Tibial nerve (tissue), 4 donors: ENCODE data around the gene OR8K1.

Source experiments
- EP300 ChIP-seq, 2 donors: sonication (generic); formaldehyde crosslinking; IDR thresholded peaks; one replicate each; pipeline ENCODE4 v1.6.1; 2017; ENCODE audit warnings: antibody characterized with exemption in 2 of 2, mild to moderate bottlenecking in 1 of 2
- POLR2A ChIP-seq, 2 donors: fragments of 450-650 bp; IDR thresholded peaks; one replicate each; pipeline ENCODE4 v1.6.1; 2017; ENCODE audit warnings: antibody characterized with exemption in 2 of 2, mild to moderate bottlenecking in 2 of 2, moderate library complexity in 2 of 2
- TF ChIP-seq, protein P1 (sequence below), 5 experiments: fragments of 200-600 bp in 3 of 5; fragments of 450-650 bp in 2 of 5; sonication (generic) in 3 of 5; IDR thresholded peaks; one replicate each; pipeline ENCODE4 v1.5.1; 2016 to 2019; ENCODE audit warnings: antibody characterized with exemption in 5 of 5, mild to moderate bottlenecking in 3 of 5, moderate library complexity in 2 of 5

GRCh38 chr11:56314844-56315243, 31.0 kb upstream of the OR8K1 start, which contains the start of gene OR8K3:
- TF ChIP-seq, protein P1, sequence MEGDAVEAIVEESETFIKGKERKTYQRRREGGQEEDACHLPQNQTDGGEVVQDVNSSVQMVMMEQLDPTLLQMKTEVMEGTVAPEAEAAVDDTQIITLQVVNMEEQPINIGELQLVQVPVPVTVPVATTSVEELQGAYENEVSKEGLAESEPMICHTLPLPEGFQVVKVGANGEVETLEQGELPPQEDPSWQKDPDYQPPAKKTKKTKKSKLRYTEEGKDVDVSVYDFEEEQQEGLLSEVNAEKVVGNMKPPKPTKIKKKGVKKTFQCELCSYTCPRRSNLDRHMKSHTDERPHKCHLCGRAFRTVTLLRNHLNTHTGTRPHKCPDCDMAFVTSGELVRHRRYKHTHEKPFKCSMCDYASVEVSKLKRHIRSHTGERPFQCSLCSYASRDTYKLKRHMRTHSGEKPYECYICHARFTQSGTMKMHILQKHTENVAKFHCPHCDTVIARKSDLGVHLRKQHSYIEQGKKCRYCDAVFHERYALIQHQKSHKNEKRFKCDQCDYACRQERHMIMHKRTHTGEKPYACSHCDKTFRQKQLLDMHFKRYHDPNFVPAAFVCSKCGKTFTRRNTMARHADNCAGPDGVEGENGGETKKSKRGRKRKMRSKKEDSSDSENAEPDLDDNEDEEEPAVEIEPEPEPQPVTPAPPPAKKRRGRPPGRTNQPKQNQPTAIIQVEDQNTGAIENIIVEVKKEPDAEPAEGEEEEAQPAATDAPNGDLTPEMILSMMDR (IDR thresholded peaks at IDR 0.05) = no peak
- TF ChIP-seq EP300 (IDR thresholded peaks at IDR 0.05) (no peak), POLR2A (IDR thresholded peaks at IDR 0.05) (no peak)
